Spleen (tissue), 7 donors: ENCODE results near the gene SLCO2A1.

Experiments used
- CTCF ChIP-seq, 11 experiments: fragments of 200-600 bp in 7 of 11; fragments of 450-650 bp in 4 of 11; sonication (generic) in 4 of 11; IDR thresholded peaks in 8 of 11; conservative IDR thresholded peaks in 3 of 11; 1 replicate in 7 of 11; 2 replicates in 4 of 11; pipeline versions ENCODE4 v1.4.0 to v1.8.0; 2016 to 2021; ENCODE audit warnings: antibody characterized with exemption in 11 of 11, inconsistent platforms in 4 of 11, mild to moderate bottlenecking in 1 of 11
- POLR2A ChIP-seq, 3 donors: fragments of 450-650 bp; IDR thresholded peaks; one replicate each; pipeline ENCODE4 v1.5.1; 2017; ENCODE audit warnings: antibody characterized with exemption in 3 of 3, mild to moderate bottlenecking in 1 of 3
- POLR2AphosphoS5 ChIP-seq, 3 donors: sonication (generic); formaldehyde crosslinking; IDR thresholded peaks; one replicate each; pipeline ENCODE4 v1.5.1; 2017; ENCODE audit warnings: antibody characterized with exemption in 3 of 3
- donor health status: DM: no; HTN: no; CAD: no; lungs with moderate emphysema.
- donor health status: DM: no; HTN: no; CAD: no.
- donor health status: DM: no; HTN: no; CAD: no.

DNA sequence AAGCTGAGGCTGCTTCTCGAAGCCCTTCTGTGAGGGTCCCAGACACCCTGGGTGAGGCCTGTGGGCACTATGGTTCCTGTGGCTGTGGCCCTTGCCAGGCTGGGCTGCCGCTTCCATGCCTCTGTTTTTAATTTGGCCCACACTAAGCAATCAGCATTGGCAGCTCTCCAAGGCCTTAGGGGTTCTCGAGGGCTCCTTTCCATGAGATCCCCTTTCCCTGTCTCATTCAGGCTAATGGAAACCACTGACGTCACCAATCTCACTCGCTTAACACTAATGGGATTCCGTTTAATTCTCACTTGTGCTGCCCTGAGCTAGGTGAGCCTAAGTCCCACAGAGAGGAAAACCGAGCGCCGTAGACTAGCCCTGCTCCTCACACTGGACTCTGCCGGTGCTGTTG is 73.8 kb downstream of the SLCO2A1 start:
- TF ChIP-seq POLR2A (IDR thresholded peaks at IDR 0.05) (no peak), CTCF (IDR thresholded peaks at IDR 0.05 in 8 of 11, conservative IDR thresholded peaks at IDR 0.05 in 3 of 11) (no peak), POLR2AphosphoS5 (IDR thresholded peaks at IDR 0.05) (no peak)
